Measurements from ENCODE around the gene KRTAP10-8. TPM values are rescaled to one million over a fixed set of nuclear protein-coding genes. Genes with fewer than 3 reads are reported as not detected.
"Not testable (repeated sequence)": the region's sequence is repeated elsewhere in the genome, so short reads cannot be mapped to it uniquely, and the experiment has no call there.

Gene KRTAP10-8
- total RNA-seq, 4 donors from 2014 or later: not detected

GRCh38 chr21:44644878-44645277 is 33.0 kb downstream of the KRTAP10-8 start:
- no peak for TF ChIP-seq CTCF (IDR thresholded peaks at IDR 0.05; ENCODE audit: low read depth)

GRCh38 chr21:44646366-44647221 is 34.7 kb downstream of the KRTAP10-8 start, which contains the start of gene KRTAP10-11:
Gene KRTAP10-11, plus strand, starts transcription at chr21:44646414. Its CDS starts 45 bp downstream, at chr21:44646459.
- not testable (repeated sequence) for TF ChIP-seq CTCF (IDR thresholded peaks at IDR 0.05; ENCODE audit: low read depth)

GRCh38 chr21:44647222-44647552 is 35.3 kb downstream of the KRTAP10-8 start:
- TF ChIP-seq CTCF (IDR thresholded peaks at IDR 0.05; ENCODE audit: low read depth): no peak

GRCh38 chr21:44648557-44649311 is 36.9 kb downstream of the KRTAP10-8 start:
- no peak for TF ChIP-seq CTCF (IDR thresholded peaks at IDR 0.05; ENCODE audit: low read depth)

GRCh38 chr21:44649521-44650100 is 37.7 kb downstream of the KRTAP10-8 start:
- no peak for TF ChIP-seq CTCF (IDR thresholded peaks at IDR 0.05; ENCODE audit: low read depth)

- TF ChIP-seq CTCF (IDR thresholded peaks at IDR 0.05; ENCODE audit: low read depth): no peak
Measured at GRCh38 chr21:44650265-44650972, 38.5 kb downstream of the KRTAP10-8 start.

Measured in subcutaneous adipose tissue (tissue), 4 donors.